DOHH2 (cell line): Measurements from ENCODE around the gene LRP1-AS.

Experiments used
- H3F3A ChIP-seq: fragments of 200-600 bp; sonication (generic), shearing (Covaris generic); 2 replicates; pipeline ENCODE4 v1.6.0; 2016; ENCODE audit warnings: antibody characterized with exemption, mild to moderate bottlenecking; ENCODE audit not compliant: control insufficient read depth, insufficient read depth
- H3K27ac ChIP-seq: fragments of 200-600 bp; sonication (generic); 2 replicates; pipeline ENCODE4 v1.5.1; 2014; ENCODE audit warnings: low read depth, mild to moderate bottlenecking, low read length, moderate library complexity
- H3K27me3 ChIP-seq: fragments of 200-600 bp; sonication (generic); 2 replicates; pipeline ENCODE4 v1.6.1; 2014; ENCODE audit warnings: mild to moderate bottlenecking, low read length, mixed read lengths; ENCODE audit not compliant: control insufficient read depth
- H3K36me3 ChIP-seq: fragments of 200-600 bp; sonication (generic); 2 replicates; pipeline ENCODE4 v1.6.1; 2014; ENCODE audit warnings: mild to moderate bottlenecking, low read length, moderate library complexity, mixed read lengths; ENCODE audit not compliant: control insufficient read depth
- H3K4me1 ChIP-seq: fragments of 200-600 bp; sonication (generic); 2 replicates; pipeline ENCODE4 v1.6.1; 2014; ENCODE audit warnings: mild to moderate bottlenecking, low read length, mixed read lengths; ENCODE audit not compliant: control insufficient read depth
- H3K4me2 ChIP-seq: fragments of 200-600 bp; sonication (generic); 2 replicates; pipeline ENCODE4 v1.6.0; 2014; ENCODE audit warnings: mild to moderate bottlenecking, low read length, moderate library complexity
- H3K4me3 ChIP-seq: fragments of 200-600 bp; sonication (generic); 2 replicates; pipeline ENCODE4 v1.5.1; 2014; ENCODE audit warnings: mild to moderate bottlenecking, low read length, mixed read lengths
- H3K79me2 ChIP-seq: fragments of 200-600 bp; sonication (generic); 2 replicates; pipeline ENCODE4 v1.6.1; 2014; ENCODE audit warnings: mild to moderate bottlenecking, low read length, mixed read lengths; ENCODE audit not compliant: control insufficient read depth
- H3K9me2 ChIP-seq: fragments of 200-600 bp; sonication (generic); replicated peaks from 2 replicates; pipeline ENCODE4 v1.6.1; 2014; ENCODE audit warnings: mild to moderate bottlenecking, low read length, mixed read lengths; ENCODE audit not compliant: control insufficient read depth
- H3K9me3 ChIP-seq: fragments of 200-600 bp; sonication (generic); 2 replicates; pipeline ENCODE4 v1.6.1; 2014; ENCODE audit warnings: antibody characterized with exemption, low read length, mixed read lengths; ENCODE audit not compliant: control insufficient read depth, insufficient read depth
- H4K20me1 ChIP-seq: fragments of 200-600 bp; sonication (generic); 2 replicates; pipeline ENCODE4 v1.6.0; 2014; ENCODE audit warnings: low read depth, mild to moderate bottlenecking, antibody characterized with exemption, low read length, moderate library complexity; ENCODE audit not compliant: control insufficient read depth, insufficient read depth
- CTCF ChIP-seq: fragments of 200-600 bp; sonication (generic); IDR thresholded peaks from one replicate; pipeline ENCODE4 v1.5.1; 2014; ENCODE audit warnings: antibody characterized with exemption, mild to moderate bottlenecking, low read depth, low read length; ENCODE audit not compliant: poor library complexity, severe bottlenecking
- EZH2phosphoT487 ChIP-seq: fragments of 200-600 bp; sonication (generic); IDR thresholded peaks from 2 replicates; pipeline ENCODE4 v1.6.1; 2017; ENCODE audit warnings: borderline replicate concordance, mild to moderate bottlenecking, antibody characterized with exemption, low read length, moderate library complexity, mixed read lengths

Gene LRP1-AS

GRCh38 chr12:57193706-57194245 is 46.4 kb upstream of the LRP1-AS start:
- Histone ChIP-seq H3K27me3 (no peaks in the 10 kb centered on the region), H3K27ac (no peak overlapping the region), H3K9me2 (no peaks in the 10 kb centered on the region), H3K4me2 (no peak overlapping the region), H3K4me3 (no peak overlapping the region), H3K9me3 (no peaks in the 10 kb centered on the region), H4K20me1 (no peaks in the 10 kb centered on the region), H3F3A (no peaks in the 10 kb centered on the region), H3K4me1 (no peaks in the 10 kb centered on the region), H3K79me2 (no peaks in the 10 kb centered on the region), H3K36me3 (no peaks in the 10 kb centered on the region)
- TF ChIP-seq EZH2phosphoT487, result no peak
- no peak for TF ChIP-seq CTCF

GRCh38 chr12:57192920-57193319 is 45.5 kb upstream of the LRP1-AS start:
- no peak overlapping the region for H3K4me2 ChIP-seq
- TF ChIP-seq EZH2phosphoT487, result no peak
- no peak for TF ChIP-seq CTCF
- H3K36me3 ChIP-seq, result no peaks in the 10 kb centered on the region
- no peaks in the 10 kb centered on the region for H3K9me3 ChIP-seq
- H3K27ac ChIP-seq, result no peak overlapping the region
- no peaks in the 10 kb centered on the region for H3K4me1 ChIP-seq
- H3K9me2 ChIP-seq, result no peaks in the 10 kb centered on the region
- no peaks in the 10 kb centered on the region for H3K27me3 ChIP-seq
- no peaks in the 10 kb centered on the region for H4K20me1 ChIP-seq
- no peaks in the 10 kb centered on the region for H3K79me2 ChIP-seq
- H3K4me3 ChIP-seq, result no peak overlapping the region
- H3F3A ChIP-seq, result no peaks in the 10 kb centered on the region

DNA sequence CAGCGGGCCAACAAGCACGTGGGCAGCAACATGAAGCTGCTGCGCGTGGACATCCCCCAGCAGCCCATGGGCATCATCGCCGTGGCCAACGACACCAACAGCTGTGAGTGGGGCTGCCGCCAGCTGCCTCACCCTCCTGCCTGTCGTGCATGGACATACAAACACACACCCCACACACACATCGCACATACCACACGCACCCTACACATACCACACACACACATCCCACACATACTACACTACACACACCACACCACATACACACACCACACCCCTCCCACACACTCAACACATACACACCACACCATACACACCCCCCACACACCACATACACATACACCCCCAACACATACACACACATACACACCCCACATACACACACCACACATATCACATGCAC is 44.0 kb upstream of the LRP1-AS start:
- Histone ChIP-seq H3K79me2 (no peaks in the 10 kb centered on the region), H3K4me2 (no peak overlapping the region), H3K9me2 (no peaks in the 10 kb centered on the region), H3K36me3 (no peaks in the 10 kb centered on the region), H4K20me1 (no peaks in the 10 kb centered on the region), H3K9me3 (no peaks in the 10 kb centered on the region), H3K4me1 (no peaks in the 10 kb centered on the region), H3F3A (no peaks in the 10 kb centered on the region), H3K27me3 (no peaks in the 10 kb centered on the region), H3K4me3 (no peak overlapping the region), H3K27ac (no peak overlapping the region)
- no peak for TF ChIP-seq EZH2phosphoT487
- no peak for TF ChIP-seq CTCF
